AG09309 (cell line): ENCODE results near the gene PPP1R9B.

Source experiments
- DNase-seq: peaks from one replicate; pipeline ENCODE4 v3.0.0-alpha.2; 2010; ENCODE audit warnings: low read depth
- H3K4me3 ChIP-seq: 2 replicates; pipeline ENCODE4 v1.5.1; 2011; ENCODE audit warnings: mild to moderate bottlenecking, low read depth, low read length, moderate library complexity; ENCODE audit not compliant: control insufficient read depth
- CTCF ChIP-seq: IDR thresholded peaks from 2 replicates; pipeline ENCODE4 v1.5.1; 2011; ENCODE audit warnings: mild to moderate bottlenecking, low read depth, low read length, inconsistent platforms; ENCODE audit not compliant: insufficient read depth, control insufficient read depth; ENCODE audit errors: missing control alignments

The PPP1R9B gene

GRCh38 chr17:50090971-50091917, 59.2 kb downstream of the PPP1R9B start:
- no peak for TF ChIP-seq CTCF
- DNase-seq = no peak
- no peak overlapping the region for H3K4me3 ChIP-seq

- TF ChIP-seq CTCF = no peak
These were observed 60.4 kb downstream of the PPP1R9B start for GRCh38 chr17:50090071-50090470.

GRCh38 chr17:50088952-50089825, 61.3 kb downstream of the PPP1R9B start:
- TF ChIP-seq CTCF = no peak
- no peak overlapping the region for H3K4me3 ChIP-seq
- DNase-seq = no peak

More at GRCh38 chr17:50090071-50090470, 60.4 kb downstream of the PPP1R9B start:
- DNase-seq = no peak
- H3K4me3 ChIP-seq = no peak overlapping the region

GRCh38 chr17:50087912-50088405, 62.5 kb downstream of the PPP1R9B start:
- TF ChIP-seq CTCF = no peak
- H3K4me3 ChIP-seq = no peak overlapping the region
- no peak for DNase-seq

- no peak overlapping the region for H3K4me3 ChIP-seq
- no peak for DNase-seq
- TF ChIP-seq CTCF = peak; percentile 96
These were observed 63.1 kb downstream of the PPP1R9B start for GRCh38 chr17:50087246-50087911.
